Type B pancreatic cell (in vitro differentiated cells): ENCODE data around the gene EXT2. TPM values are rescaled to one million over a fixed set of nuclear protein-coding genes. Genes with fewer than 3 reads are reported as not detected.

Source experiments
- DNase-seq: peaks from one replicate; pipeline ENCODE4 v3.0.0; 2021; ENCODE audit warnings: mixed read lengths; ENCODE audit not compliant: unreplicated experiment; ENCODE audit errors: extremely low spot score
- H3K27ac Mint-ChIP-seq: 2 replicates; pipeline ENCODE4 v1.8.0; 2021; ENCODE audit warnings: mild to moderate bottlenecking, mixed read lengths
- H3K27me3 Mint-ChIP-seq: 2 replicates; pipeline ENCODE4 v1.8.0; 2021; ENCODE audit warnings: mixed read lengths
- H3K36me3 Mint-ChIP-seq: 2 replicates; pipeline ENCODE4 v1.8.0; 2021; ENCODE audit warnings: mixed read lengths
- H3K4me1 Mint-ChIP-seq: one replicate; pipeline ENCODE4 v1.8.0; 2021; ENCODE audit warnings: mixed read lengths; ENCODE audit not compliant: unreplicated experiment
- H3K4me3 Mint-ChIP-seq: 2 replicates; pipeline ENCODE4 v1.8.0; 2021; ENCODE audit warnings: mild to moderate bottlenecking, mixed read lengths
- H3K9me3 Mint-ChIP-seq: 2 replicates; pipeline ENCODE4 v1.8.0; 2021; ENCODE audit warnings: mixed read lengths
- CTCF ChIP-seq: fragments of 200-600 bp; sonication (generic); conservative IDR thresholded peaks from 2 replicates; pipeline ENCODE4 v1.5.0; 2021; ENCODE audit warnings: antibody characterized with exemption, mild to moderate bottlenecking
- total RNA-seq: library from RNA; stranded (reverse); gene quantifications from 2 replicates; pipeline ENCODE4 v1.2.1, GENCODE V29; 2021; ENCODE audit warnings: low replicate concordance

EXT2 gene
- total RNA-seq, 1 donor from 2014 or later: 62.7 TPM

- H3K4me3 Mint-ChIP-seq: no peak overlapping the region
- no peaks in the 10 kb centered on the region for H3K36me3 Mint-ChIP-seq
- peaks cover 13% of the 10 kb centered on the region for H3K4me1 Mint-ChIP-seq
- H3K9me3 Mint-ChIP-seq: no peaks in the 10 kb centered on the region
- no peak overlapping the region for H3K27ac Mint-ChIP-seq
- H3K27me3 Mint-ChIP-seq: peaks cover 4% of the 10 kb centered on the region
- TF ChIP-seq CTCF: no peak
- DNase-seq: no peak
These were observed 170.7 kb downstream of the EXT2 start for GRCh38 chr11:44266056-44266780.

DNA sequence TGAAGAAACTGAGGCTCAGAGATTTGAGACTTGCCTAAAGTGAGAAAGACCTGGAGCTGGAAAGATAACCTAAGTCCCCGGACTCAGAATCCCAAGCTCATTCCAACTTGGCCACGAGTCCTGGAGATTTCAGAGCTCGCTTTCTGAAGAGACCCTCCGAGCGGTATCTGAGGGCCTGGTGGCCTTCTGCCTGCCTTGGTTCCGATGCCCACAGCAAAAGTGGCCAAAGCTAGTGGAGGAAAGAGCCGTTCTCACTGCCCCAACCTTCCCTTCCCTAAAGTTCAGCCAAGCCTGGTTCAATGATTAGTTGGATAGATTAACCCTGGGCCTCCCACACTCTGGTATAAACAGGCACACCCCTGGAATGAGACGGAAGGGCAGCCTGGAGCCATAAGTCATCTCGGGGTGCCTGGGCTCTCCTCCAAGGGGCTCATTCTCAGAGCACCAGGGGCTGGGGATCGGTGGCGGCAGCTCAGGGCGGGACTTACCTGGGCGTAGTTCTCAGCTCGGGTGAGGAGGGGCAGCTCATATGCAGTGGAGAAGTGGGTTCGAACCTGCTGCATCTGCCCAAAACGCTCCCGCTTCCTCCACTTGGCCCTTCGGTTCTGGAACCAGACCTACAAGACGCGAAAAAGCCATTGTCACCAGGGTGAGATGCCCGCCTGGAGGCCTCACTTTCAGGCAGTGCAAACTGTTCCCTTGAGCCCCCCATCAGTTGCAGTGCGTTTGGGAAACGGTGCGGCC lies 171.7 kb downstream of the EXT2 start:
- no peak for DNase-seq
- Mint-ChIP-seq H3K27ac (no peak overlapping the region), H3K4me3 (no peak overlapping the region), H3K36me3 (peaks cover 5% of the 10 kb centered on the region), H3K27me3 (peaks cover 4% of the 10 kb centered on the region), H3K9me3 (peaks cover 6% of the 10 kb centered on the region), H3K4me1 (peaks cover 13% of the 10 kb centered on the region)
- no peak for TF ChIP-seq CTCF

GRCh38 chr11:44267750-44268613 lies 172.5 kb downstream of the EXT2 start:
- peaks cover 9% of the 10 kb centered on the region for H3K4me1 Mint-ChIP-seq
- H3K36me3 Mint-ChIP-seq: peaks cover 5% of the 10 kb centered on the region
- TF ChIP-seq CTCF: no peak
- no peaks in the 10 kb centered on the region for H3K27me3 Mint-ChIP-seq
- no peak for DNase-seq
- no peak overlapping the region for H3K4me3 Mint-ChIP-seq
- H3K27ac Mint-ChIP-seq: no peak overlapping the region
- H3K9me3 Mint-ChIP-seq: peaks cover 6% of the 10 kb centered on the region

DNA sequence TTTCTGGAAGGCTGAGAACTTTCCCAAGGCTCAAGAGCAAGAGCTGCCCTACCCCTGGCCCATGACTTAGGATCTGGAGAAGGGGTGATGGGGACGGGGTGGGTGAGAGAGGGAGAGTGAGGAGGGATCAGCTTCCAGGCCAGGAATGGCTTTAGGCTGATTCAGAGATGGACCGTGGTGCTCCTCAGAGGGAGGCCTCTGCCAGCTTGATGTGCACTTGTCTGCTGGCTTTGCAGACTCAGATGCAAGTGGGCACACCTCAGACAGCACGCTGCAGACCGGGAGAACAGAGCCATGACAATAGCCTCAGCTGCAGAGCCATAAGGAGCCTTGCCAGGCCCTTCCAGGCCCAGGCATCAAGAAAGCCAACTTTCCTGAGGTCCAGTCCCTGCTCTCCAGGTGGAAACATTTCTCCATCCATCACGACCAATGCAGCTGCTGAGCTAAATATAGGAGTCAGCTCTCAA lies 173.2 kb downstream of the EXT2 start:
- Mint-ChIP-seq H3K27ac (no peak overlapping the region), H3K4me1 (peaks cover 8% of the 10 kb centered on the region), H3K9me3 (peaks cover 6% of the 10 kb centered on the region), H3K27me3 (no peaks in the 10 kb centered on the region), H3K36me3 (peaks cover 5% of the 10 kb centered on the region), H3K4me3 (no peak overlapping the region)
- no peak for DNase-seq
- no peak for TF ChIP-seq CTCF
